ENCODE measurements around the gene PDE8A.

Gene PDE8A

DNA sequence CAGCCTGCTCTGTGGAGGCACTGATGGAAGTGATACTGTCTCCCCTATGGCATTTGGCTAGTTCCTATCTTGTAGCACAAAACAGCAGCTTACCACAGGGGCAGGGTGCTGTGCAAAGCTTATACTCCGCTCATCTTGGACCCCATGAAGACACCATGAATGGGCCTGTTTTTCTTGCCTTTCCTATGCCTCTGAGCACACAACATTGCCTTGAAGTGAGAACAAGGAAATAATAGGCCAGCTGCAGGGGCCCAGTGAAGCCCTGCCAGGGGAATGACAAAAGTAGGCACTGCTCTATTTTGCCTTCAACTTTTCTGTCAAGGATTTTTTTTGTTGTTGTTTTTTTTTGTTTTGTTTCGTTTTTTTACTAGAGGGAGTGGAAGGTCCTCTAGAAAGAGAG, 110.3 kb downstream of the PDE8A start:
- no peak overlapping the region for H3K27ac ChIP-seq
- TF ChIP-seq, protein P1, sequence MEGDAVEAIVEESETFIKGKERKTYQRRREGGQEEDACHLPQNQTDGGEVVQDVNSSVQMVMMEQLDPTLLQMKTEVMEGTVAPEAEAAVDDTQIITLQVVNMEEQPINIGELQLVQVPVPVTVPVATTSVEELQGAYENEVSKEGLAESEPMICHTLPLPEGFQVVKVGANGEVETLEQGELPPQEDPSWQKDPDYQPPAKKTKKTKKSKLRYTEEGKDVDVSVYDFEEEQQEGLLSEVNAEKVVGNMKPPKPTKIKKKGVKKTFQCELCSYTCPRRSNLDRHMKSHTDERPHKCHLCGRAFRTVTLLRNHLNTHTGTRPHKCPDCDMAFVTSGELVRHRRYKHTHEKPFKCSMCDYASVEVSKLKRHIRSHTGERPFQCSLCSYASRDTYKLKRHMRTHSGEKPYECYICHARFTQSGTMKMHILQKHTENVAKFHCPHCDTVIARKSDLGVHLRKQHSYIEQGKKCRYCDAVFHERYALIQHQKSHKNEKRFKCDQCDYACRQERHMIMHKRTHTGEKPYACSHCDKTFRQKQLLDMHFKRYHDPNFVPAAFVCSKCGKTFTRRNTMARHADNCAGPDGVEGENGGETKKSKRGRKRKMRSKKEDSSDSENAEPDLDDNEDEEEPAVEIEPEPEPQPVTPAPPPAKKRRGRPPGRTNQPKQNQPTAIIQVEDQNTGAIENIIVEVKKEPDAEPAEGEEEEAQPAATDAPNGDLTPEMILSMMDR (conservative IDR thresholded peaks at IDR 0.05), result no peak
- TF ChIP-seq ZFX (IDR thresholded peaks at IDR 0.05), result no peak

DNA sequence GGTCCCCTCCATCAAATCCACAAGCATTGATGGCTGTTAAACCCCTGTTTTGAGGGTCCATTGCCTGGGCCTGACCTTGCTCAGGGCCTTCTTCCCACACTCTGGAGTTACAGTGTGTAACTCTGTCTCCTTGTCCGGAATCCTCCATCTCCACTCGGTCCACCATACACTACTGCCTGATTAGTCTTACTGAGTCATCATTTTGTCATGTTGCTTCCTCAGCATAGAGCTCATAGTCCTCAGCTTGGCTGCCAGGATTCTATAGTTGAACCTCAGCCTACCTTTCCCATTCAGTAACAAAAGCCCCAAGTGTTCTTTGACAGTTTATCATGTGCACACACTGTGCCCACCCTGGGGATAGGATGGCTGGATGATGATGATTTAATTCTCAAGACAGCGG, 113.0 kb downstream of the PDE8A start:
- TF ChIP-seq ZFX (IDR thresholded peaks at IDR 0.05), result no peak
- TF ChIP-seq, protein P1 (conservative IDR thresholded peaks at IDR 0.05), result no peak
- H3K27ac ChIP-seq, result no peak overlapping the region

DNA sequence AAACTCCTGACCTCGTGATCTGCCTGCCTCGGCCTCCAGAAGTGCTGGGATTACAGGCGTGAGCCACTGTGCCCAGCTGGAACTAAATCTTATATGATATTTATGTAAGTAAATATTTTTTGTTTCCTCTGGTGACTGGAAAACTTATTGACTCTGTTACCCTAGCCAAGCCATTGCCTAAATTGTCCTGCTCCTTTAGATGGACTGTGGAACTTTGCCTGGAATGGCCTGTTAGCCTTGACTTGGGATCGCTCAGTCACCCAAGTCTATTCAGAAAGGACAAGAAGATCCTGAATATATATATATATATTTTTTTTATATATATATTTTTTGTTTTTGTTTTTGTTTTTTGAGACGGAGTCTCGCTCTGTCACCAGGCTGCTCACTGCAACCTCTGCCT, 113.9 kb downstream of the PDE8A start:
- no peak overlapping the region for H3K27ac ChIP-seq
- no peak for TF ChIP-seq ZFX (IDR thresholded peaks at IDR 0.05)
- TF ChIP-seq, protein P1 (conservative IDR thresholded peaks at IDR 0.05), result no peak

DNA sequence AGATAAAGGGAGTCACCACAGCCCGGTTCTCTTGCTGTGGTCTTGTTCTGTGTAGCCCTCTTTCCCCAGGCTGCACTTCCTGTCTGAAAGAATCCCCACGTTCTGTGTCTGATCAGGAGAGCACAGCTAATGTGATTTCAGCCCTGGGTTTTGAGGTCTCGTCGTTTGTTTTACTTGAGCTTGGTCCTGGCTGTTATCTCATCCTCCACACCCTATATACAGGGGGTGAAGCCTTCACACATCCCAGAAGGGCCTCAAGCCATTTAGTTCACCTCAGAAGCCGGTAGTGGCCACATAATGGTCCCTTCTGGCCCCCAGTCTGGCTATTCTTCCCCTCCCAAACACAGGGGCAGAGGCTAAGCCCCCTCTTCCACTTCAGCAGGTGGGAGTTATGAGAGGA, 115.6 kb downstream of the PDE8A start:
- H3K27ac ChIP-seq, result no peak overlapping the region
- no peak for TF ChIP-seq ZFX (IDR thresholded peaks at IDR 0.05)
- TF ChIP-seq, protein P1 (conservative IDR thresholded peaks at IDR 0.05), result no peak

DNA sequence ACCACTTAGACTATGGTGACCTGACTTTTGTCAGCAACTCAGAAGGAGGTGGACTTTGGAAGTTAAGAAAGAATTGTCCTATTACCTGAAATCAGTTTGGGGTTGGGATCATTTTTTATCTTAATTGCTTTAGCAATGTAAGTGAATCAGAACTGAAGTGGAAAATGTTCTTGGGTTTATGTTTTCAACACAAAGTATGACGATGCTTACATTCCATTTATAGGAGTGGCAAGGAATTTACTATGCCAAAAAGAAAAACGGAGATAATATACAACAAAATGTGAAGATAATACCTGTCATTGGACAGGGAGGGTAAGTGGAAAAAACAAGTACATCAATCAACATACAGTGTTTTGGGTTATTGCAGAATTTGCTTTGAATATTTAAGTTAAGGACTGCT, 116.1 kb downstream of the PDE8A start:
- no peak for TF ChIP-seq ZFX (IDR thresholded peaks at IDR 0.05)
- TF ChIP-seq, protein P1 (conservative IDR thresholded peaks at IDR 0.05), result no peak

DNA sequence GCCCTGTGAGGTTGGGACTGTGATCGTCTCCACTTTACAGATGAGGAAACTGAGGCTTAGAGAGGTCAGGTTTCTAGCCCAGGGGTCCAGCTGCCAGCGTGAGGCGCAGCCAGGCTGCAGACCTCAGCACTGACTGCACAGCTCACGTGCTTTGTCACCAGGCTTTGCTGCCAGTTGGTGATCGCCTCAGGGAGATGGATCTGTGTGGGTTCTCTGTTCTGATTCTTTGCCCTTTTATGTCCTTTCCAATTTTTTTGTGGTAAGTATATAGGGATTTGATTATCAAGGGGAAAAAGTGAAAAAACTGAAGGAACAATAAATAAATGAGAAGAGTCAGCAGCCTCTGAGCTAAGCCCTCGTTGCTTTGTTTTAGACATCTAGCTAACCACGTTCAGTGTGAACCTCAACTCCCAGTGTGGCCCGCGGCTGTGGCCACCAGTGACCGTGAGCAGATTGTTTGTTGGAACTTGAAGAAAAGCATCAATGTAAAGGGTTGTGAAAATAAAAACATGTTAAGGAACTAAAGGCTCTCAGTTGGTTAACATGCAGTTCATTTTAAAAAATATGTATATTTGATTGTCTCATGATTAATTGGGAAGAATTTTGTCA, 117.6 kb downstream of the PDE8A start:
- H3K27ac ChIP-seq, result no peak overlapping the region
- TF ChIP-seq ZFX (IDR thresholded peaks at IDR 0.05), result no peak
- TF ChIP-seq, protein P1 (conservative IDR thresholded peaks at IDR 0.05), result no peak

More for the DNA sequence above, 116.1 kb downstream of the PDE8A start:
- H3K27ac ChIP-seq, result no peak overlapping the region

DNA sequence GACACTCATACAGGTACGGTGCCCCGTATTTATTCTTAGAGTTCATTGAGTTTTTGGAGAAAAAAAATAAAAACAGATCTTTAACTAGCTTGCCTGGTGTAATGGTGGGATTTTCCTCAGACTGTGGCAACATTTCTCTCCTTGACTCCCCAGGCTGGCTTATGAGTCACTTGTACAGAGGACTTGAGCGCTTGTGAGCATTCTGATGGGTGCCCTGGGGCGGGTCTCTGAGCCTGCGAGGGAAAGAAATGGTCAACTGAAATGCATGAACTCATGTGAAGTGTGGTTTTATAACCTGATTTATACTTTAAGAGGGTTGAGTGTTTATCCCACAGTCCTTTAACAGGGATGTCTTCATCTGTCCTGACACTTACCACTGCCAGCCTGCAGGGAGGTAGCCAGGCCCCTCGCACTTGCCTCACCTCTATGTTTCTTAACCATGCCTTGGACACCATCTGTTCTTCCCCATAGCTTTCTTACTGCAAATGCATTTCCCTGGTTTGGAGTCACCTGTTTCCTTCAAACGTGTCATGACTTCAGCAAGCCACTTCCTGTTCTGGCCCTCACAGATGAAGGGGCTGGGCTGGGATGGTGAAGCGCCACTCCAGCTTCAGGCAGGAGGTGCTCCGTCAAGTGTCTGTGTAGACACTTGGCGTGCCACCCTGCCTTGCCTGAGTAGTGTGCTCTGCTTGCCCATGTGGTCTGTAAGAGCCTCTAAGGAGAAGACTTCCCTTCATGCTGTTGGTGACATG, 118.7 kb downstream of the PDE8A start:
- TF ChIP-seq ZFX (IDR thresholded peaks at IDR 0.05), result no peak
- TF ChIP-seq, protein P1 (conservative IDR thresholded peaks at IDR 0.05), result no peak
- H3K27ac ChIP-seq, result no peak overlapping the region

Data from C4-2B (cell line).